OCI-M1 (cell line): ENCODE results near the gene ENPP6.

Experiments used
- DNase-seq: peaks from one replicate; lab custom pipeline; 2025; lab: John Stamatoyannopoulos, UW

ENPP6 gene

DNA sequence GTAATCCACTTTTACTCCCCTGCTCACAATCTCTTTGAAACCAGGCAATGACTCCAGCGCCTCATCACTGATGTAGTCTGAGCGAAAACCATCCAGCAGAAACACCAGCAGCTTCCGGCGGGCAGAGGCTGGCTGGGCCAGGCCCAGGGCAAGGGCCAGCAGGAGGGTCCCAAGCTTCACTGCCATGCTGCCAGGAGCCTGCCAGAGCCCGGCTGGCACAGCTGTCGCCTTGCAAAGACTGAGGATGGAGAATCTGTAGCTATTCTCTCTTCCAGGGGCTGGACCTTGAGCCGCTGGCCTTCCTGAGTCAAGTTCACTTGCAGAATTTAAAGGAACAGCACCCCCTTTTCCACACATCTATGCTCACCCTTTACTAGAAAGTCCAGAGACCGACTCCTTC, at the start of gene ENPP6:
TSS of gene ENPP6 (minus strand) at position 240 of the 400 bp plus-strand sequence. CDS start at position 186, 54 bp downstream.
- DNase-seq: no peak

DNA sequence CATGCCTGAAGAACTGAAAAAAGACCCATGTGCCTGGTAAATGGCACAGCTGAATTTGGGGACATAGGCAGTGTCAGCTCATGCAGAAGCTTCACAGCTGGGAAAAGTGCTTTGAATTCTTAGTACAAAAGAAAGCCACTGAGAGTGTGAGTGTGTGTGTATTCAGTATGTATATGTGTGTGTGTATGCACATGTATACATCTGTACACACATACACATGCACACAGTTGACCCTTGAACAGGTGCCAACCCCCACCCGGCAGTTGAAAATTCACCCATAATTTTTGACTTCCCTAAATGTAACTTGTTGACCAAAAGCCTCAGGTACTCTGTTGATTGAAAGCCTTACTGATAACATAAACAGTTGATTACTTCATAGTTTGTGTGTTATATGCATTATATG, 49.5 kb upstream of the ENPP6 start:
- peak; percentile 55 for DNase-seq

DNA sequence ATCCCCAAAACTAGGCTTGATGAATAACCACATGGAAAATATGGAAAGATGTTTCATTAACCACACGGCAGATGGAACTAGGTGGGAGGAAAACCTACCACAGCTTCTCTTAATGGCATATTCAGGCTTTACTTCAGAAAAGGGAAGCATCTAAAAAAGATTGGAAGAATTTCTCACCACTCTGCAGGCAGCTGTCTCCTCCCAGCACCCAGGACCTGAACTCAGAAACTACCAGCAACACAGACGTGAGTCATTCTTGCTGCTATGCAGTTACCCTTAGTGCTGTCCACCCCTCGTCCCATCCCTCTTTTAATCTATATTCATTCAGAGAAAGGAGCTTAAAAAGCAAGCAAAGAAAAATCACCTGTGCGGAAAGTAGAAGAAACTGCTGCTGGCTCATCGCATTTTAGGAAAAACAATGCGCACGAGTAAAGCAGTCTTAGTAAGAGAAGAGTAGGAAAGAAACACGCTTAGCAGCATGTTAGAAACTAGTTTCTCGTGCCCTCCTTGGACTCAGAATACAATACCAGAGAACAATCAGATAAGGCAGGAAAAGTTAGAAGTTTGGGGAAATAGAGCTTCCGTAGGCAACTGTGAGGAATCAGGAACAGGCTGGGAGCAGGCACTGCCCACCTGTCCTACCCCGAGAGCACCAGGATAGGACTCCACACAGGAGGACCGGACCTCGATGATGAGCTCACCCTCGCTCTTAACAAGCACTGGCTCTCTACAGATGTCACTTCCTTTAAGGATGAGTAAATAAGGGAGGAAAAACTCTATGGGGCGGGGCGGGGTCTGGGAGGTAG, 48.1 kb upstream of the ENPP6 start:
- peak; percentile 44 for DNase-seq

DNA sequence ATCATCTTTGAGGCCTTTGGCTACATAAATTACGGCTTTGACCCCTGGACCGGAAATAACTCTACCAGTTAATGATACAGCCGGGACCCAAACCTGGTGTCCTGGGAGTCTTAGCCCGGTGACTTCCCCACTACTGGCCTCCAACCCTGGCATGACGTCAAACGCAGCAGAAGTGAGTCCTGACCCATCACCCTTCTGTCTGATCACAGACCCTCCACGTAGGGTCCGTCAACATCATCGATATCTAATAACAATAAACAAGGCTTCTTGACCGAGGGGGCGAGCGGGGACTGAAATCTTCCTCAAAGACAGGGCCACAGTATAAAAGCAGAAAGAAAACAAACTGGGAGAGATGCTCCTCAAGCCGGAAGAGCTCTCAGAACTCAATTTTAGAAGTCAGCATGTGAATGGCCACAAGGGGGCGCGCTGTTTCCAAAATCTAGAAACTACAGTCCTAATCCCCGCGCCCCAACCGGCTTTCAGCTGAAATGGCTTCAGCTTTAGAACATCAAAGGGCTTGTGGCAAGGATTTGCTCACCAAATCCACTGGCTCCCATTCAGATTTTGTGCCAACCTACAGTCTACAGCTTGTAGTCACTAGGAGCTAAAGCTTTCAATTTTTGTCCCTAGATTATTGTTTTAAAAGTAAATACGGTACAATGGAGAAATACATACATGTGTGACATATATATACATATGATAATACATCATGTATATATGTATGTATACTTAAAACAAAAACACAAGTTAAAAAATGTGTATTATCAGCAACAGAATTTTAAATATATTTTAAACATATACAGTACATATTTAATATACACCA, 46.4 kb upstream of the ENPP6 start:
- DNase-seq: peak; percentile 97

DNA sequence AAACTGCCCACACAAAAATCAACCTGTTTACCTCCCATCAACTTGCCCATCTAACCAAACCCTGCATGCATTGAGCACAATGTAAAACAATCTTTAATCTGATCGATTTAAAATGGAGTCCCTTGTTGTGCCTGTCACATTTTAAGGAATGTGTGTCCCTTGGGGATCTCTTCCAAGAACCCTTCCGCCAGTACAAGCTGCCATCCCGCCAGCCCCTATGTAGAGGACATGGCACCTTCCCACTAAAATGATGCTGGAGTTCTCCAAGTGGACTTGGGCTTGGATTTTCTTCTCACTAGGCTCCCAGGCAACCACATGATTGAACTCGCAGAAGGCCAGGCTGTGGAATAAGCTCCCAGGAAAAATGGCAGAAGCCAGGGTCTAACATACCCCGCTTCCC, 45.8 kb upstream of the ENPP6 start:
- DNase-seq: no peak

DNA sequence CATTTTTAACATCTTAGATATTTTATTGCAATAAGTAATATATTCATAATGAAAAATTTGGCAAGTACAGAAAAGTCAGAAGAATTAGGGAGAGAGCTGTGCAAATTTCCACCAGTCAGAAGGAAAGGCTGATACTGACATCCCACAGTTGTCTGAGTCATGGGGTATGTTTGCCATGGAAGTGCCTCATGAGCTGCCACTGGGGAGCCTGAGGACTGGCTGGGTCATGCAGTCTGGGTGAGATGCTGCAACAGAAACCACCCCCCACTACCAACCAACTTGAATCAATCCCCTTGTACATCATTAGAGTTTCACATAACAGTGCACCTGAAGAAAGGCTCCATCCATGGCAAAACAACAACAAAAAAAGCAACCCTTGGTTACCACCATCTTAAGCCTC, 45.2 kb upstream of the ENPP6 start:
- no peak for DNase-seq

DNA sequence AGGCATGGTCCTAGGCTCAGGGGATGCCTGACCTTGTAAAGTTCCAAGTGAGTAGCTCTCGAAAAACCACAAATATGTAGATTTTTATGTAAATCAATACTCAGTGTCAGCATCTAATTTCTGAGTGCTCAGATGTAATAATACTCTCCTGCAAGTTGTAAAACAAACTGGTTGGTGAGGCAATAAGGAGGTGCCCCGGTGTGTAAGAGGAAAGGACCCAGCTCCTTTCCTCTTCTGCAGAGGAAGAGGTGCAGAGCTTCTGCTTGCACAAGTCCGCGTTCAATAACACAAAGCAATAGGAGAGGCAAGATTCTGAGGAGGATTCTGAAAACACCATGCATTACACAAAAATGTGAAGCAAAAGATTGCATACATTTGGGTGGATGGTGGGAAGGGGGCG, 43.6 kb upstream of the ENPP6 start:
- no peak for DNase-seq

DNA sequence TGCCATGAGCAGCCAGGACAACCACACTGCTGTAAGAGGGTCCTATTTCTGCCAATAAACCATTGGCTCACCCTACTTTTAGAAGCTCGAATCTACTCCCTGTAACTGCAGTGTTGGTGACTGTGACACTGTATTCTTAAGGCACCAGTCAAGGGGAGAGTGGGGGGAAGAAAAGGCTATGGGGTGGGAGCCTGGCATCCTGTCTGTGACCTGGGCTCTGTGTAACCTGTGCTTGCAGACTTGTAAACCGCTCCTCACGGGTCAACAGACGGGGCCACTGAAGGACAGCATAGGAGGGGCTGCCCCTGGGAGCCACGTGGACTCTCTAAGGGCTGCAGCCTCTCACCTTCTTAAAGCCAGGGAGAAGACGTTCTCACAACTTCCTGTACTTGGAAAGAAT, 42.2 kb upstream of the ENPP6 start:
- DNase-seq: no peak

DNA sequence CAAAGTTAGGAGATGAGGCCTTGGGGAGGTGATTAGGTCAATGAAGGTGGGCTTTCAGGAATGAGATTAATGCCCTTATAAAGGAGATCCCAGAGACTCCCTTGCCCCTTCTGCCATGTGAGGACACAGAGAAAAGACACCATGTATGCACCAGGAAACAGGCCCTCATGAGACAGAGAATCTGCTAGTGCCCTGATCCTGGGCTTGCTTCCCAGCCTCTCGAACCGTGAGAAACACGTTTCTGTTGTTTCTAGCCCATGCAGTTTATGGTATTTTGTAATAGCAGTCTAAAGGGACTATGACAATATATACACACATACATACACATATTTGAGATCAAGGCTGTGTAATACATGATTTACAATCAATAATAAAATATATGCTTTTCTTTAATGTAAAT, 41.4 kb upstream of the ENPP6 start:
- DNase-seq: no peak

DNA sequence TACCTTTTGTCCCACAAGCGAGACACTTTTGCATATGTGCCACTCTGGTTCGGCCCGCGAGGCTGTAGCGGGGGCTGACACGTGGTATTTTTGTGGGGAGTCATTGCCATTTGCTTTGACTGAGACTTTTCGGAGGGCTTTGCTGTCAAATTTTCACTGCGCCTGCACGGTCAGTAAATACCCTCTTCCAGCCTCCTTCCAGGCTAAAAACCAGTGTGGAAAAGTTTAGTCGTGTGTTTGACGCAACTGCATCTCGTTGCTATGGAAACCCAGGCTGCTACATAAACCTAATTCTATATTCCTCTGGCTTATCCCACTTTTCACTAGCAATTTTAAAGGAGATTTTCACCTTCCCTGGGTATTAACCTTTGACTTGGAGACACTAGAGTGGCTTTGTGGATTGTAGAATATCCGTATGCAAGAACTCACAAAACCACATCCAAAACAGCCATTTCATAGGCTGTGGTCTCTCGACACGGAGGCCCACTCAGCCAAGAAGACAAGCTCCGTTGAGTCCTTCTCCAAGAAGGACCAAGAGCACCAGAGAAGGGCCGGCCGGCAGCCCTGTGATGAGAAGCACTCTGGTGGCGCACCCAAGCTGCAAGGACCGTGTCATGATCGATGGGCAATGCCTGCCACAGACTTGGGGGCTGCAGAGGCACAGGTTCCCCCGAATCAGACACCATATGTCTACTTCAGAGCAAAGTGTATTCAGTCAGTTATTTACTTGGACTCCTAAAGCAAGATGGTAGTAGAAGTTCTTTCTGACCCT, 38.4 kb upstream of the ENPP6 start:
- no peak for DNase-seq

DNA sequence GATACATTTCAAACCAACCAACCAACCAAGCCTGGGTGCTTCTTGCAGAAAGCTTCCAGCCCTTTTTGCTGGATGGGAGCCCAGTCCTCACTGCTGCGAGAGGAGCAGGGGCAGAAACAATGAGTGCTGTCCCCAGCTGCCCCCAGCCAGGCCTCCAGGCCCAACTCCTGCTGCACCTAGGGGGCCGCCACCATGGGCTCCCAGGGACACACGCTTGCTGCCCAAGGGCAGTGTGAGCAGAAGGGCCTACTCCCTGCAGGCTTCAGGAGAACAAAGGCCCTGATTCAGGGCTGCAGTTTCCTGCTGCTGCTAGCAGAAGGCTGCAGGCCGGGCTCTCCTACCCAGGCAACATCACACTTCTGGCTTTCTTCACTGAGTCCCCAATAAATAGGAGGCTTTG, 37.7 kb upstream of the ENPP6 start:
- DNase-seq: no peak

DNA sequence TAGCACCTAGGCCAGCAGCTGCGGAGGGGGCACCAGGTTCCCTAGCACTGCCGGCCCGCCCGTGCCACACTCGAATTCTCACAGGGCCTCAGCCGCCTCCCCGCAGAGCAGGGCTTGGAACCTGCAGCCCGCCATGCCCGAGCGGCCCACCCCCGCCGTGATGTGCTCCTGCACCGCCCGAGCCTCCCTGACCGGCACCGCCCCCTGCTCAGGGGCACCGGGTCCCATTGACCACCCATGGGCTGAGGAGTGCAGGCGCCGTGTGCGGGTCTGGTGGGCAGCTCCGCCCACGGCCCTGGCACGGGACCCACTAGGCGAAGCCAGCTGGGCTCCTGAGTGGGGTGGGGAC, 35.4 kb upstream of the ENPP6 start:
- no peak for DNase-seq

DNA sequence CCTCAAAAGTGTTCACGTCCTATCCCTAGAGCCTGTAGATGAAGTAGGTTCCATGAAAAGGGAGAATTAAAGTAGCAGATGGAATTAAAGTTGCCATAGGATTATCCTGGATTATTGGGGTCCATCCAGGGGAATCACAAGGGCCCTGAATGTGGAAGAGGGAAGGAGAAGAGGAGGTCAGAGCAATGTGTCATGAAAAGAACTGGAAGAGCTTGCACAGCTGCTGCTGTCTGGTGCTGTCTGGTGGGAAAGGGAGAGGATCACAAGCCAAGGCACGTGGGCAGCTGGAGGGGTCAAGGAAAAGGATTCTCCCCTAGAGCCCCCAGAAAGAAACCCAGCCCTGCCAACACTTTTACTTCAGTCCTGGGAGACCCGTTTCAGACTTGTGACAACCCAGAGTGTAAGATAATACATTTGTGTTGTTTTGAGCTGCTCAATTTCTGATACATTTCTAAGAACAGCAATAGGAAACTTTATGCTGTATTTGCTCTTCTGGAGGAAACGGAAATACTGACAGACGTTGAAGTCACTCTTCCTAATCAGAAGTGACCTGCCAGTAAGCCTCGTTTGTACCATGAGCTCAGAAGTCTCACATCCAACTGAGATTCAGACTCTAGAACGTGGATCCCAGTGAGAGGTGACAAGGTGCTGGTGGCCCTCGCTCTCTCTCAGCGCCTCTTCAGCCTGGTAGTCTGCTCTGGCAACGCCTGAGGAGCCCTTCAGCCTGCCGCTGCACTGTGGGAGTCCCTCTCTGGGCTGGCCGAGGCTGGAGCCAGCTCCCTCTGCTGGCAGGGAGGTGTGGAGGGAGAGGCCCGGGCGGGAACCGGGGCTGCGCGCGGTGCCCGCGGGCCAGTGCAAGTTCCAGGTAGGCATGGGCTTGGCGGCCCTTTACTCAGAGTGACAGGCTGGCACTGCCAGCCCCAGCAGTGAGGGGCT, 34.7 kb upstream of the ENPP6 start:
- no peak for DNase-seq

DNA sequence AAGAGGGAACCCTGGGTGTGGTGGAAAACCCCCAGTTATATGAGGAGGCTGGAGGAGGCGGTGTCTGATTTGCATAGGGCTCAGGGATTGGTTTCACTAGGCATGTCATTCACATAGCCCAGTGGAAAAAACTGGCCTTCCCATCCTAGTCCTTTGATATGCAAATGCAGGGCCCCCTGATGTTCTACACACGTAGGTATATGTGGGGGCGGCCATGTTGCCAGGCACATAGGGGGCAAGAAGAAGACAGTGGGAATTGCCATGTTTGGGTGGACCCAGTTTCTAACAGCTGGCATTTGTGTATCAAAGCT, 34.0 kb upstream of the ENPP6 start:
- no peak for DNase-seq

DNA sequence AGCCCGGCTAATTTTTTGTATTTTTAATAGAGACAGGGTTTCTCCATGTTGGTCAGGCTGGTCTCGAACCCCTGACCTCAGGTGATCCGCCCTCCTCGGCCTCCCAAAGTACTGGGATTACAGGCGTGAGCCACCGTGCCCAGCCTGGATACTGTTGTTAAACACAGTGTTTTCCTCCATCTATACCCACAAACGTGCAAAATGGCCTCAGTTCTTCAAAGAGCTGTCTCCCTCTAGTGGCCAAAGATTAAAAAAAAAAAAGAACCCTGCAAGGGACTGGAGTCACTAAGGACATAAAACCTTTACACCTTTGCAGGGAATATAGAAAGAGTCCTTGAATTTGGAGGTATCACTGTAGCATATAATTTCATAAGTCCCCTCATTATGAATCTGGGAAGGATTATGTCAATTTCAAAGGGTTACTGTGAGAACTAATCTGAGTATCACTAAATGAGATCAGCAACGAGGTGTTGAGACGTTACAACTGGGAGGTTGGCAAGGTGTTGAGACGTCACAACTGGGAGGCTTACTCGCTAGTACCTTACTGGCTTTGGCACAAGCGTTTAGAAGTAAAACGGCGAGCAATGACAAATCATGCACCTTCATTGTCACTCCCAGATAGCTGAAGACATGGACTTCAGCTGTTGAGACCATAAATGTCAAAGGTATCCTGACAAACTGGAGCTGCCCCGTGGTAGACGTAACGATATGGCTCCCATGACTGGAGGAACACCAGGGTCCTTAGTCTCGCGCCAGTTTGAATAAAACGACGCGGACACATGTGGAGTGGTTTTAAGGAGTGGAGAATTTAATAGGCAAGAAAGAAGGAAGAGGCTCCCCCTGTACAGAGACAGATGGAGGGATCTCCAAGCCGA, 33.4 kb upstream of the ENPP6 start:
- DNase-seq: peak; percentile 86

DNA sequence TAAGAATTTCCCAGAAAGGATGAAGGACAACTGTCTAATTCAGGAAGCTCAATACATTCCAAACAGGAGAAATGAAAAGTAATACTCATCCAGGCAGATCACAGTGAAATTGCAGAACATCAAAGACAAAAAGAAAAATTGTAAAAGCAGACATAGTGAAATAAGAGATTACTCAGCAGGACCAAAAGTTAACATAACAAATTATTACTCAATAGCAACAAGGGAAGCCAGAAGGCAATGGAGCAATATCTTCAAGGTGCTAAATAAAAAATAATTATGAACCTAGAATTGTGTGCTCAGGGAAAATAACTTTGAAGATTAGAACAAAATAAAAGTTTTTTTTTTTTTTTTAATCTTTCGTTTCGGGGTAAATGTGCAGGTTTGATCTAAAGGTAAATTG, 30.5 kb upstream of the ENPP6 start:
- DNase-seq: no peak

DNA sequence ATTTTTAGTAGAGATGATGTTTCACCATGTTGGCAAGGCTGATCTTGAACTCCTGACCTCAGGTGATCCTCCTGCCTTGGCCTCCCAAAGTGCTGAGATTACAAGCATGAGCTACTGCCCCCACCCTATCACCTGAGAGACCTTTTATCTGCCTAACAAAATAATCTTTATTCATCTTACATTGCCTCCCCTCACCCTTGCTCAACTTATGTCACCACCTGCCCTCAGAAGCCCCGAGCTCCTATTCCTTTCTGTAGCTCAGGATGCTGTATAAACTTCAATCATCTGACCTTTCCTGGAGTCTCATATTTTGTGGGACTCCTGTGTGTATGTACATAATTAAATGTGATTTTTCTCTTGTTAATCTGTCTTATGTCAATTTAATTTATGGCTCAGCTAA, 29.7 kb upstream of the ENPP6 start:
- no peak for DNase-seq

DNA sequence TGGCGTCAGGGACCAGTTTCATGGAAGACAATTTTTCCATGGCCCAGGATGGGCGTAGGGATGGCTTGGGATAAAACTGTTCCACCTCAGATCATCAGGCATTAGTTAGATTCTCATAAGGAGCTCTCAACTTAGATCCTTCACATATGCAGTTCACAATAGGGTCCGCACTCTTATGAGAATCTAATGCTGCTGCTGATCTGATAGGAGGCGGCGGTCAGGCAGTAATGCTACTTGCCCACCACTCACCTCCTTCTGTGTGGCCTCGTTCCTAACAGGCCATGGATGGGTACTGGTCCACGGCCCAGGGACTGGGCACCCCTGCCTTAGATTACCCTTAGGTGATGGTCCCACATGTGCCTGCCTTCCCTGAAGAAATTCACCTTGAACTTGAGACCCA, 28.8 kb upstream of the ENPP6 start:
- DNase-seq: no peak

DNA sequence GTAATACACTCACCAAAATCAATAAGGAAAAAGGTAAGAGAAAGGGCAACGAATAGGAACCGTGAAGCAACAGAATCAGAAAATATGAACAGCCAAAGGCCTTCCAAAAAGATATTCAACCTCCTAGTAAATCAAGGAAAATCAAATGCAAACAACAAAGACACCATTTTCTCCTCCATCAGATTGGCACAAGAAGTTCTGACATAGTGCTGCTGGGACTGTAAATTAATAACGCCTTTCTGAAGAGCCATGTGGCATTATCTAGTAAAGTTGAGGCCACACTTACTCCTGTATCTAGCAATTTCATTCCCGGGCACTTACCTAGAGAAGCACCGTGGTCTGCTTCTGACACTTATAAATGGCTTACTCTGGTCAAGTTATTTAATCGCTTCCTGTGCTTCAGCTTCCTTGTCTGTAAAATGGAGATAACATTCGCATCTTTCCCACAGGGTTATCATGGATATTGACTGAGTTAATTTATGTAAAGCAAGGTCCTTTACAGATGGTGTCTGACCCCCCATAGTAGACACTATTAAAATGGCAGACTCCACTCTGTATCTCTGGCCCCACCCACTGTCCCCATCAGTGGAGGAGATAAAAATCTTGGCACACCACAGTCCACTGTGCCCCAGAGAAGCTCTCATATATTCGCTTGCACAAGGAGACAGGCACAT, 20.5 kb upstream of the ENPP6 start:
- peak; percentile 67 for DNase-seq

DNA sequence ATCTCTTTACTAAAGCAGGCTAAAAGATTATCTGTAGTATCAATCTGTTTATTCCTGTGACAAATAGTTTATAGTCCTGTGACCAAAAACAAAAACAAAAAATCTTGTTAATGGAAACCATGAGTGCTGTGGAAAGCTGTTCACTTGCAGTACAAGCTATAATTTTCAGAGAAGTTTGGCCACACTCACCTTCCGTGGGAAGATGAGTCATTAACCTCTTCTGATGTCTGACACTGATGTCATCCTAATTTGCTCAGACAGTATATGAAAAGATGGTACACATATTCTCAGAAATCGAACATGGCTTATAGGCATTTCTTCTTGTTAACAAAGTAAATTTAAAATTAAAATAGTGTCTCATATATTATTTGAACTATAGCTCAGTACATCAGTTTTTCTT, 19.9 kb upstream of the ENPP6 start:
- peak; percentile 29 for DNase-seq
